ENCODE data around the gene PLRG1. TPM values are rescaled to one million over a fixed set of nuclear protein-coding genes. Genes with fewer than 3 reads are reported as not detected.

The PLRG1 gene
- polyA plus RNA-seq, 12 donors = 49.5 to 72.2 (median 64.1) TPM; not detected in 1

DNA sequence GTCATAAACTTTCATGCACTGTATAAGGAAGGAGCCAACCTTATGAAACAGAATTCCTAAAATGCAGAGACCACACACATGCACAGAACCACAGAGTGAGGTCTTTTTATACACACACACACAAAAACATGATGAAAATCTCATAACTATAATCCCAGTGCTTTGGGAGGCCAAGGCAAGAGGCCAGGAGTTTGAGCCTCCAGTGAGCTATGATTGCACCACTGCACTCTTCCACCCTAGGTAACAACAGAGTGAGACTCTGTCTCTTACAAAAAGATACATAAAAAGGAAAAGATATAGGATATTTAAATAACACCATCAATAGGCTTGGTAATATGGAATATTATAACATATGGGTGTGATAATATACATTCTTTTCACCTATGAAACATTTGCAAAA, 29.7 kb upstream of the PLRG1 start:
- no peak for DNase-seq

GRCh38 chr4:154578919-154579318, 28.7 kb upstream of the PLRG1 start:
- DNase-seq = no peak

- DNase-seq = no peak
Observed at GRCh38 chr4:154577324-154577723, 27.1 kb upstream of the PLRG1 start.

DNA sequence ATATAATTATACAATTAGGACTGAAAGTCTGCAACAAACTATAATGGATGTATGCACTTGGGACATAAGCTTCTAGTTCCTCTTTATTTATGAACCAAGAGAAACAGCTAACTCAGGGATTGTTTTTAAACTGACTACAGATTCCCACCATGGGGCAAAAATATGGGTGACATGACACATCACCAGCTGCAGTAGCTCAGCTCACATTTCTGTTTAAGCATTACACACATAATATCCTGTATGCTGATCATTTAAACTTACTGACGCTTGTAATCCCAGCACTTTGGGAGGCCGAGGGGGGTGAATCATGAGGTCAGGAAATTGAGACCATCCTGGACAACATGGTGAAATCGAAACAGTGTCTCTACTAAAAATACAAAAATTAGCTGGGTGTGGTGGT, 24.1 kb upstream of the PLRG1 start:
- DNase-seq = no peak

GRCh38 chr4:154573190-154573870, 23.1 kb upstream of the PLRG1 start:
- DNase-seq = no peak

- no peak for DNase-seq
Observed at GRCh38 chr4:154569584-154569983, 19.4 kb upstream of the PLRG1 start.

DNA sequence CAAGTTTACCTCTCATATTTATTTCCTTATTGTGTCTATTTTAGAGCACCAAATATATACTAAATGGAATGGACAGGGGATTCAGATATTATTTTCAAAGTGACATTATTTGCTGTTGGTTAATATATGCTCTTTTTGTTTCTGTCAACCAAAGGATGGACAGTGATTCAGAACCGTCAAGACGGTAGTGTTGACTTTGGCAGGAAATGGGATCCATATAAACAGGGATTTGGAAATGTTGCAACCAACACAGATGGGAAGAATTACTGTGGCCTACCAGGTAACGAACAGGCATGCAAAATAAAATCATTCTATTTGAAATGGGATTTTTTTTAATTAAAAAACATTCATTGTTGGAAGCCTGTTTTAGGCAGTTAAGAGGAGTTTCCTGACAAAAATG, 18.8 kb upstream of the PLRG1 start:
- no peak for DNase-seq

DNA sequence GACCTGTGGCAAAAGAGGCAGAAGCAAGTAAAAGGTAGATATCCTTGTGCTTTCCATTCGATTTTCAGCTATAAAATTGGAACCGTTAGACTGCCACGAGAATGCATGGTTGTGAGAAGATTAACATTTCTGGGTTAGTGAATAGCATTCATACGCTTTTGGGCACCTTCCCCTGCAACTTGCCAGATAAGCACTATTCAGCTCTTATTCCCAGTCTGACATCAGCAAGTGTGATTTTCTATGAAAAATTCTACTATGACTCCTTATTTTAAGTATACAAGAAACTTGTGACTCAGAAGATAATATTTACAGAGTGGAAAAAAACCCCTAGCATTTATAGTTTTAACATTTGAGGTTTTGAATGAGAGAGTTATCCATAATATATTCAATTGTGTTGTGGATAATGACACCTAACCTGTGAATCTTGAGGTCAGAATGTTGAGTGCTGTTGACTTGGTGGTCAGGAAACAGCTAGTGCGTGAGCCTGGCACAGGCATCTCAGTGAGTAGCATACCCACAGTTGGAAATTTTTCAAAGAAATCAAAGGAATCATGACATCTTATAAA, 16.5 kb upstream of the PLRG1 start:
- no peak for DNase-seq

GRCh38 chr4:154565704-154566103, 15.5 kb upstream of the PLRG1 start:
- no peak for DNase-seq

DNA sequence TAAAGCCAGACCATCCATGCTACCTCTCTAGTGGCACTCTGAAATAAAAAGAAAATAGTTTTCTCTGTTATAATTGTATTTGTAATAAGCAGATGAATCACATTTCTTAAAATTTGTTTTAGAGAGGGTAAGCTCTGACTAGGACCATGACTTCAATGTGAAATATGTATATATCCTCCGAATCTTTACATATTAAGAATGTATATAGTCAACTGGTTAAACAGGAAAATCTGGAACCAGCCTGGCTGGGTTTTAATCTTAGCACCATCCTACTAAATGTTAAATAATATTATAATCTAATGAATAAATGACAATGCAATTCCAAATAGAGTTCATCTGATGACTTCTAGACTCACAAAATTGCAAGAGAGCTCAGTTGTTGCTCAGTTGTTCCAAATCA, 14.1 kb upstream of the PLRG1 start:
- no peak for DNase-seq

DNA sequence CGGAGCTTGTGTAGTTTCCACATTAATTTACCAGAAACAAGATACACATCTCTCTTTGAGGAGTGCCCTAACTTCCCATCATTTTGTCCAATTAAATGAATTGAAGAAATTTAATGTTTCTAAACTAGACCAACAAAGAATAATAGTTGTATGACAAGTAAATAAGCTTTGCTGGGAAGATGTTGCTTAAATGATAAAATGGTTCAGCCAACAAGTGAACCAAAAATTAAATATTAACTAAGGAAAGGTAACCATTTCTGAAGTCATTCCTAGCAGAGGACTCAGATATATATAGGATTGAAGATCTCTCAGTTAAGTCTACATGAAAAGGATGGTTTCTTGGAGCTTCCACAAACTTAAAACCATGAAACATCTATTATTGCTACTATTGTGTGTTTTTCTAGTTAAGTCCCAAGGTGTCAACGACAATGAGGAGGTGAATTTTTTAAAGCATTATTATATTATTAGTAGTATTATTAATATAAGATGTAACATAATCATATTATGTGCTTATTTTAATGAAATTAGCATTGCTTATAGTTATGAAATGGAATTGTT, 12.6 kb upstream of the PLRG1 start, which contains the start of gene FGB:
TSS of gene FGB (plus strand) at position 315 of the 558 bp plus-strand sequence. CDS start at position 323, 8 bp downstream.
- no peak for DNase-seq

- no peak for DNase-seq
Observed at GRCh38 chr4:154560824-154561231, 10.6 kb upstream of the PLRG1 start.

DNA sequence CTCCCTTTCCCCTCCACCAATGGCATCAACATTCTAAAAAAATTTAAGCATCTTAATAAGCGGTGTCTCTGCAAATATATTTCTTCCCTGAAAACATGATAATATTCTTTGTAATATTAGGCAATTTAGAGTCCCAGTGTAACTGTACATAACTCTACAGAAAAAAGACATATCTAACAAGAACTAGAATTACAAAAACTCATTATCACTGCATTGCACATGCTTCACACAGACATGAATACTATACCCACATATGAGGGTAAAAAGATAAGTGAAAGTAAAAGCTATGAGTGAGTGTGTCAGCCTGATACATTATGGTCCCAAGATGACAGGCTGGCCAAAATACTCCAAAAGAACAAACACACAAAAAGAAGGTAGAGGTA, 10.2 kb upstream of the PLRG1 start:
- DNase-seq = no peak

DNA sequence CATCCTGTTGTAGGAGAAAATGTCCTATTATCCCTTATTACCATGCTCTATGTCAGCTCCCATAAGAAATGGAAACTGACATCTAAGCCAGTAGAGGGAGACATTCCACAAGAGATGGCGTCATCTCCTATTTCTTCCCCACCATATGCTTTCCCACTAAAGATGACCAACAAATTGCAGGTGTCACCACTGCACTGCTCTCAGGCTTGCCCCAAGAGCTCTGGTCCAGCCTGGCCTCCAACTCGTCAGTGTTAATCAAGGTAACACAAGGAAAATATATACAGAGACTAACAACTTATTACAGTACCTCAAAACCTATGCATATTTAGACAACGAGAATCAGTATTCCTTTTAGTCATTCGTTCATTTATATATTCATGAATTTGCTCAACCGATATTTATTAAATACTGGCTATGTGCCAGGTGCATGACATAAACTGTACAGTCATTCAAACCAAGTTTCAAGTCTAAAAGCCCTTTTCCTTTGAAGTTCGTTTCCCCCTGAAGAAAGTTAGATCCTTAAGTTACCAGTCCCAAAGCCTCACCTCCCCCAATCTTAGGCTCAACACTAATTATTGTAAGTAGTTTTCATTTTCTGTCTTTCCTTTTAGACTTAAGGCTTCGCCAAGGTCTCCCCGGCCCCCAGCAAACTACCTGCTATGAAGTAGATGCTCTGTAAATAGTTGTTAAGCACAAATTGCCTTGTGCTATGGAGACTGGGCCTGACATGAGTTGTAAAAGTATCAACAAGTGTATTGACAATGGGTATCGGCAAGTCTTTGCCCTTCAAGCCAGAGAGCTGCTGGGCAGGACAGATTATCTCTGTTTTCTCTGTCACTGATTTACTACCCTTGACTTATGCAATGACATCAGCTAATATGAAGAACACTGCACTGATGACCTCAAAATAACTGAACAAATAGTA, 9.6 kb upstream of the PLRG1 start:
- no peak for DNase-seq

DNA sequence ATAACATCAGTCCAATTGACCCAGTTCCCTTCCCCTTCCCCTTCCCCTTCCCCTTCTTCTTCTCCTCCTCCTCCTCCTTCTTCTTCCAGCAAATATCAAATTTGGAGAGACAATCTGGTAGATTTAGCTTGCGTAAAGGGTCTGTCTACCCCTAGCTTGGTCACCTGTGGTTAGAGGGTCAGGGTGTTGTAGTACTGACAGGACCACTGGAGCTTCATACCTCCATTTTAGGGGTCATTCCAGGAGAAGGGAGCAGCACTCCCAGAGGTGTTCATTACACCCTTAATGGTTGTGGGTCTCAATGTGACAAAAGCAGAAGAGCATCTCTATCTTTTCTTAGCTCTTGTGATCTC, 8.9 kb upstream of the PLRG1 start:
- DNase-seq = no peak

- DNase-seq = peak; percentile 76
Observed at GRCh38 chr4:154551872-154552686, 1.9 kb upstream of the PLRG1 start.

GRCh38 chr4:154545689-154546088, 4.5 kb downstream of the PLRG1 start:
- DNase-seq = no peak

DNA sequence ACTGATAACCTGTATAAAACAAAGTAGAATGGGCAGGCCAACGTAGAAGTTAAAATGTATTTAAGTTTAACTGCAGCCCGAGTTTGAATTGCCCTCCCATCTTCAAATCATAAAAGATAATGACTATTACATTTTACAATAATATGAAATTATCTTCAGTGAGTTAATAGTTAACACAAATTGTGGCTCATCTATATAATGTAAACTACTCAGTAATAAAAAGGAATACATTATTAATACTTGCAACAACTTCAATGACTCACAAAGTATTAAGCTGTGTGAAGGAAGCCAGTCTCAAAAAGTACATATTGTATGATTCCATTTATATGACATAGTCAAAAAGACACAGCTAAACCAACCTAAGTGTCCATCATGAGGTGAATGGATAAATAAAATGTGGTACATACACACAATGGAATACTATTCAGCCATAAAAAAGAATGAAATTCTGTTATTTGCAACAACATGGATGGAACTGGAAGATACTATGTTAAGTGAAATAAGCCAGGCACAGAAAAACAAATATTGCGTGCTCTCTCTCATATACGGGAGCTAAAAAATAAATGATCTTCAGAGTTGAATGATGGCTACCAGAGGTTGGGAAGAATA, 7.8 kb downstream of the PLRG1 start:
- no peak for DNase-seq

- no peak for DNase-seq
Observed at GRCh38 chr4:154534296-154534695, 15.9 kb downstream of the PLRG1 start.

DNA sequence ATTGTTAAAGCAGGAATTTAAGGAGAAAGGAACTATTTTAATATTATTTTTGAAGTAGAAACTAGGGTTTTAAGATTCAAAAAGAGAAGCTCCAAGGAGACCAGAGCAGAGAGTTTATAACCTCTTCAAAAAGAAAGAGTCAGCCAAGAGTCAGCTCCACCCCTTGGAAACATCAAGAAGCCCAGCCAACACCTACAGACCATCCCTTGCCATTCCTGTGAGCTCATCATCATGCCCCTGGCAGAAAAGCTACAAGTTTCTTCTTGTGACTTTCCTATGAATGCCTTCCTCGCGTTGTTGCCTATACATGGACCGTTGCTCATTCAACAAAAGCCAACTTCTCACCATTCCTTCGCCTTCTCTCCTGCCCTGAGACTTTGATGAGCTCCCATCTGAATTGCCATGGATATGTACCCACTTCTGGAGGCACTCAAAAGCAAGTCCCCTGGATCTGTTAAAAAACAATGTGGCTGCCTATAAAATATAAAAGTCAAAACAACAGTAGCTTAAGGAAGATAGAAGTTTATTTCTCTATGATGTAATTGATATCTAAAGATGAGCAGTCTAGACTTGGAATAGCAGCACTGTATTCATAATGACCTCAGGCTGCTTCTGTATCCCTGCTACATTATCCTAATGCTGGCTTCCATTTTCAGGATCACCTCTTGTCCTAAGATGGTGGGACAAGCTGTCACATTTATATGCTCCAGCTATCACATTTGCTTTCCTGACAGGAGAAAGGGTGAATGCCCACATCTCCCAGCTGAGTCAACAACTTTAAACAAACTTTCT, 20.3 kb downstream of the PLRG1 start:
- DNase-seq = no peak

All from muscle of arm (tissue), 12 donors.